ENCODE results near the gene SLC35B1.

DNA sequence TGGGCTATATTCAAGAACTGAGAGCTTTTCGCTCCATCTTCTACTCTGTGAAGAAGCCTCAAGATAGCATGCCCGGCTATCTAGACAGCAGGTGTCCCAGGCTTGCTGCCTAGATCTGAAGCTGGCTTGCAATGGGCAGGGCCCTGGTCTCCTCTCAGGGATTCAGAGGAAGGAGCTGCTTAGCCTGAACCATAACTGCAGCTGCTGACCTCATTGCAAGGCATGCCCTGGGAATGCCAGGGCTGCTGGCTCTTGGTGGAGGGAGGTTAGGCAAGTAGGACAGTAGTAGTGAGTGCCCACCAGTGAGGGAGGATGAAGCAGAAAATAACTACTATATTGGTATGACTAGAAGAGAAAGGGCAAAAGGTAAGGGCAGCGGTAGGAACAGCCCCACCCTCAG lies 21.3 kb upstream of the SLC35B1 start:
- TF ChIP-seq, protein P1, sequence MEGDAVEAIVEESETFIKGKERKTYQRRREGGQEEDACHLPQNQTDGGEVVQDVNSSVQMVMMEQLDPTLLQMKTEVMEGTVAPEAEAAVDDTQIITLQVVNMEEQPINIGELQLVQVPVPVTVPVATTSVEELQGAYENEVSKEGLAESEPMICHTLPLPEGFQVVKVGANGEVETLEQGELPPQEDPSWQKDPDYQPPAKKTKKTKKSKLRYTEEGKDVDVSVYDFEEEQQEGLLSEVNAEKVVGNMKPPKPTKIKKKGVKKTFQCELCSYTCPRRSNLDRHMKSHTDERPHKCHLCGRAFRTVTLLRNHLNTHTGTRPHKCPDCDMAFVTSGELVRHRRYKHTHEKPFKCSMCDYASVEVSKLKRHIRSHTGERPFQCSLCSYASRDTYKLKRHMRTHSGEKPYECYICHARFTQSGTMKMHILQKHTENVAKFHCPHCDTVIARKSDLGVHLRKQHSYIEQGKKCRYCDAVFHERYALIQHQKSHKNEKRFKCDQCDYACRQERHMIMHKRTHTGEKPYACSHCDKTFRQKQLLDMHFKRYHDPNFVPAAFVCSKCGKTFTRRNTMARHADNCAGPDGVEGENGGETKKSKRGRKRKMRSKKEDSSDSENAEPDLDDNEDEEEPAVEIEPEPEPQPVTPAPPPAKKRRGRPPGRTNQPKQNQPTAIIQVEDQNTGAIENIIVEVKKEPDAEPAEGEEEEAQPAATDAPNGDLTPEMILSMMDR (IDR thresholded peaks at IDR 0.05; ENCODE audit: low read depth, low read length): no peak
- TF ChIP-seq POLR2A (IDR thresholded peaks at IDR 0.05; ENCODE audit: extremely low read depth, insufficient read length): no peak
- TF ChIP-seq, protein P2, sequence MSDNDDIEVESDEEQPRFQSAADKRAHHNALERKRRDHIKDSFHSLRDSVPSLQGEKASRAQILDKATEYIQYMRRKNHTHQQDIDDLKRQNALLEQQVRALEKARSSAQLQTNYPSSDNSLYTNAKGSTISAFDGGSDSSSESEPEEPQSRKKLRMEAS (IDR thresholded peaks at IDR 0.05; ENCODE audit: low read depth, low read length): no peak
- no peak for TF ChIP-seq MYC (IDR thresholded peaks at IDR 0.05; ENCODE audit: low read depth, low read length)
